ENCODE results near the gene ZC3H13.

ZC3H13 gene

DNA sequence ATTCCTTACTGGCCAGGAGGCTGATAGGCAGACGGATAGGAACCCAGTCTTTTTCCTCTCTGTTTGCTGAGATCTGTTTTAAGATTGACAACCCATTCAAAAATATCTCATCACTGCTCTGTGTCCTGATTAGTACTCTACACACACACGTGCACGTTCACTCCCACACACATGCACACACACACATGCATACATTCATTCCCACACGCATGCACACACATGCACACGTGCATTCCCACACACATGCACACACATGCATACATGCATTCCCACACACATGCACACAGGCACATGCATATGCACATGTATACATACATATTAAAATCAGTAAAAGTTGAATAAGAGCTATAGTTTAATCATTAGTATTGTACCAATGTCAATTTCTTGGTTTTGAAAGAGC, 120.4 kb downstream of the ZC3H13 start:
- no peak for DNase-seq

DNA sequence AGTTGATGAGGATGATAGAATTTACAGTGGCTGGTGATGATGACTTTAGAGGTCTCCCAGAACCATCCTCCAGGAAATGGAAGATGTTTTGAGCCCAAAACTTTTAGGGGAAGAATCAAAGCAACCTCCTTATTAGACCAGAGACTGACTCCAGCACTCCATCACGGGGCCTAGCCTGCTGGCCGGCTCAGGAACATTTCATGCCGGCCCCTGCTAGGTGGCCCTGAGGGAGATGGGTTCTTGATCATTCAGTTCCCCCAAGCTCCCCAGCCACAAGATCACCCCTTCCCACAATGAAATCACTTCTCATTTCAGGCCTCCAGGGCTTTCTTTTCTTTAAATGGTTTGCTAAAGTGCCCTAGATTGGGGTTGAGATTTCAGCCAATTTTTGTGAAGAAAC, 121.3 kb downstream of the ZC3H13 start:
- no peak for DNase-seq

DNA sequence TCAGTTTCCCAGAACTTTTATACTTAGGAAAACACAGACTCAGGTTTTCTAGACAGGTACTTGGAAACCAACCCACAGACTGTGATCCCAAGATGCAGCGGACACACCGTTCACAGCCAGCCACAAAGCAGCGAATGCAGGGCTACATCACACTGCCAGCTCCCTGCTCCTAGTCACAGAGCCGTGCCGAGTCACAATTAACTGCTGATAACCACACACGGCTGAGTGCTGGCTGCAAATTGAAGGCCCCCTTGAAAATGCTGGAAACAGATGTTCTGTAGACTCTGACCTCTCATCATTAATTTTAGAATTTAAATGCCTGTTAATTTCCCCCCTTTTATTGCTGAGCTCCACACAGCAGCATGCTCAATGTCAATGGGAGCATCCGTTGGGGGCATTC, 122.4 kb downstream of the ZC3H13 start:
- no peak for DNase-seq

DNA sequence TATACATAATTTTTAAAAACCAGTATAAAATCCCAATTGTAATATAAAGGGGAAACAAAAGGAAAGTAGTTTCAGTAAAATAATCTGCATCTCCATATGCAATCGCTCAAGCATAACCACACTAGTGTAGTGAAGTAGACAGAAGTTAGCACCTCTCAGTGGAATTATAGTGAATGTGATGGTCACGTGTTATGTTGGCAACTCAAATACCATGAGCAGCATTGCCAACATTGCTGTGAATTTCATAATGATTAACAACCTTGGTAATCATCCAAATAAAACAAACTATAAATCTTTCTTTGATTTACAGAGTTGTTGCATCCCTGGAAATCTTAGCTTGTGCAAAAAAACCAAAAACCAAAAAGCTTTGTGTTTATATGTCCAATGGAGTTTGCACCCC, 123.7 kb downstream of the ZC3H13 start:
- DNase-seq, result no peak

DNA sequence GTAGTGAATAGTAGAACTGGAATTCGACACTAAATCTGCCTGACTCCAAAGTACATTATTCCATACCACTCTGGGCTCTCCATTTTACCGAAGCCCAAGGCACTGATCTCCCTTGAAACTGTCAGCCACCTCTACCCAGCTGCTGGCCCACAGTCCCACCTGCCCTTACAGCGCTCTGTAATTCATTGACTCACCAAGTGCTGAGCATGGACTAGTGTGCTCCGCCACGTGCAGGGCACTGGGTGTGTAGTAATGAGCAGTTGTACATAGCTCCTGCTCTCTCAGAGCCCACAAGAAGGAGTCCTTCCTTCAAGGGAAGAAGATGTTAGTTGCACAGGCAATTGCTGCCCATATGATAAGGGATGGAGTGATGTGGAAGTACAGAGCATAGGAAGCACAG, 124.4 kb downstream of the ZC3H13 start:
- DNase-seq, result no peak

DNA sequence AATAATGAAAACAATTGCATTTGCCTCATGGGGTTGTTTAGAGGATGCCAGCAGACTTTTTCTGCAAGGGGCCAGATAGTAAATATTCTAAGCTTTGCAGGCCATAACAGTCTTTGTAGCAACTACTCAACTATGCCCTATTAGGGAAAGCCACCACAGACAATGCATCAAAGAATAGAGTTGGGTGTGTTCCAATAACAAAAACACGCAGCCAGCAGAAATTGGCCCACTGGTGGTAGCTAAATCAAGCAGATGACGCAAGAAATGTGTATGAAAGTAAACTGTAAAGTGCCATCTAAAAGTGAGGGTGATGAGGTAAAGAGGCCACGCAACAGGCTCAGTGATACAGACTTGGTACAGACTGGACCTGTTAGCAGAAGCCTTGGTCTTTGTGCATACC, 125.8 kb downstream of the ZC3H13 start:
- DNase-seq, result no peak

DNA sequence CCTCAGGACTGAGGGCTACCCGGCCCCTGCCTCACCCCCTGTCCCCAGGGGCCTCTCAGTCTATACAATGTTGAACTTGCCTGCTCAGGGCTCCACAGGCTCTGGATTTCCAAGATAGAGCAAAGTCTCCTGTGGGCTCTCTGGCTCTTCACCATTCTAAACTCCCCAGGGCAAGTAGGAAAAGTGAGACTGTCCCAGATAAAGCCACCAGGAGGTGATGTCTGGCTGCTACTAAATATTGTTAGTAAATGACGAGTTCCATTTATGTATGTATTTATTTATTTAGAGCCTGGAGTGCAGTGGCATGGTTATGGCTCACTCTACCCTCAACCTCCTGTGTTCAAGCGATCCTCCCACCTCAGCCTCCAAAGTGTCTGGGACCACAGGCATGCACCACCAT, 127.4 kb downstream of the ZC3H13 start:
- DNase-seq, result no peak

DNA sequence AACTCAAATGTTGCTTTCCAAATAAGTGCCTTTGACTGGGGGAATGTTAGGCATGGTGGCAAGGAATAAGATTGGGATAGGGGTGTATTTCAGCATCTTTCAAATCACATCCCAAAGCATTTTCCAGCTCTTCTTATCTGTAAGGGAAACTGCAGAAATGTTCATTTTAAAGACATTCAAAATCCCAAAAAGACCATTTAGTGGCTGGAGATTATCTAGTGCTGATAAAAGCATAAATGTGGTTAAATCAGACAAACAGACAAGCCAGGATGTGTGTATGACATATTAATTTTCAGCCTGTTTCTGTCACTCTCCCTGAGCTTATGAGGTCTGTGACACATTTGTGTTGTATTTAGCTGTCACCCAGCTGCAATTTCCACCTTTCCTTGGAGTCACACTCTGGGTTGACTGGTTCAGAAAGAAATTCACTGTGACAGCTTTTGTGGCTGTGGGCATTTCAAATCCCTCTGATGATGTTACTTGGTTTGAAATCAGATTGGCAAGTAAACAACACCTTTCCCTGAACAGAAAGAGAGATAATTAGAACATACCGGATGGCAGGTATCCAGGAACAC, 131.3 kb downstream of the ZC3H13 start:
- DNase-seq, result no peak

DNA sequence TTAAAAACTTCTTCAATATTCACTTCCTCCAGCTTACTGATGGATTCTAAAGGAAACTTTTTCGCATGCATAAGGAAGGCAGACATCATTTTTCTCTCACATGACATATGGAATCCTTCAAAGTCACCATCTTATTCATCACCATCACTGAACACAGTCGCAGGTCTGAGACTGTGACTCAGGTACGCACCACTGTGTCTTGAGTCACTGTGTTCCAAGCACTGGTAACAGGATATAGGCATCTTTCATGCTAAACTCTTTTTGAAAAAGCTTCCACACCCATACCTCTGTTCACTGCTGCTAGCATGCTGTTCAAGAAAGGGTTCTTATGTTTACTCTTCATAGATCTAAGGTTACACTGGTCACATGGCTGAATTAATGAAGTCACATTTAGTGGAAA, 133.9 kb downstream of the ZC3H13 start:
- DNase-seq, result no peak

DNA sequence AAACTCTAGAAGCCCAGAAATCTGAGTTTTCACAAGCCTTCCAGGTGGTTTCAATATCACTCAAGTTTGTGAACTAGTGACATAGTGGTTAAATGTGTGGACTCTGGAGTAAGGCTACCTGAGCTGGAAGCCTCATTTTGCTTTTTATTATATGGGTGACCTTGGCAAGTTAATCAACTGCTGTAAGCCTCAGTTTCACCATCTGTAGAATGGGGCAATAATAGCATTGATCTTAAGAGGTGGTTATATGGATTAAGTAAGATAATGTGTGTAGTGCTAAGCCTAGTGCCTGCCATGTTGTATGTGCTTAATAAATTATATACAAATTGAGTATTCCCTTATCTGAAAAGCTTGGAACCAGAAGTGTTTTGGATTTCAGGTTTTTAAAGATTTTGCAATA, 135.5 kb downstream of the ZC3H13 start:
- DNase-seq, result no peak

DNA sequence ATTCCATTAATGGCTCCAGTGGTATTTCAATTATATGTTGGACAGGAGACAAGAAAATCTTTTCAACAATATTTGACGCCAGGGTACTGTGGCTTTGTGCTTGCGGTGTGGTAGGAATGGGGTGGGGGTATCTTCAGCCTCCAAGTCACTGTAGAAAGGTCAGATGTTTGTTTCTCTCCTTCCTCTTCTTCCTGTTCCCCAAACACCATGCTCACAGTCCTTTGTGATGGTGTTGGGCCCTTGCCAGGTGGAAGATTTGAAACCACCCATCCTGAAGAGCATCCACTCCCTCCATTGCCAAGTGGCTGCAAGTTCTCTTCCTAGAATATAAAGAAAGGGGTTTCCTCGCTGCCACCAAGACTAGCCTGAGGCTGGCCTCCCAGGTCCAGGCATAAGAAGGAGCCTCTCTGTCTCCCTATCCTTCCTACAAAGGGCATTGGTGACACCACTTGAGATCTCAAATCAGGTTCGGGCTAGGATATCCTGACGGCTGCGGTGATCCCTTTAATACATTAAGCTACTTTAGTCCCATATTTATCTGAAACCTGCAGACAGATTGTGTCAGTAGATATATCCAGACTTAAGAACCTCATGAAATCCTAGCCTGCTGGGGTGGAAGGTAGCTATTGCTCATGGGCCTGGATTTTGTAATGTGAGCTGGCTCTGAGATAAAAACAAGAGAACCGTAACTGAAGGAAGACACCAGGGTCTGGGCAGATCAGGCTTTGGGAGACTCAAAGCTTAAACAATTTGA, 136.7 kb downstream of the ZC3H13 start:
- DNase-seq, result no peak

DNA sequence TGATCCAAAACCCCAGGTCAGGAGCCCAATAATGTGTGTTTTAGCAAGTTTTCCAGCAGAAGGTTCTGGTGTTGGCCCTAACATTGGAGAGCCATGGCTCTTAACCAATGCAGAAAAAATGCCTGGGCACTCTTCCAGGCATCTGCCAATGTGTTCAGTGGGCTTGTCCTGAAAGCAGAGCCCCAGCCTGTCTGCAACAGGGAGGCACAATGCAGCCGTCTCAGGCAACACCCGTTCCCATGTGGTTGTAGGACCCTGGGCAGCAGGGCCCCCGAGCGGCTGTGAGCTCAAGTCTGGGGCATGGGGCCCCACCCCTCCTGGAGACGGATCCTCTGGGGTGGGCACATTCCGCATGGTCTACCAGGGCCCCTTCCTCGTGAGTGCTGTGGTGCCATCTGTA, 142.9 kb downstream of the ZC3H13 start:
- DNase-seq, result no peak

DNA sequence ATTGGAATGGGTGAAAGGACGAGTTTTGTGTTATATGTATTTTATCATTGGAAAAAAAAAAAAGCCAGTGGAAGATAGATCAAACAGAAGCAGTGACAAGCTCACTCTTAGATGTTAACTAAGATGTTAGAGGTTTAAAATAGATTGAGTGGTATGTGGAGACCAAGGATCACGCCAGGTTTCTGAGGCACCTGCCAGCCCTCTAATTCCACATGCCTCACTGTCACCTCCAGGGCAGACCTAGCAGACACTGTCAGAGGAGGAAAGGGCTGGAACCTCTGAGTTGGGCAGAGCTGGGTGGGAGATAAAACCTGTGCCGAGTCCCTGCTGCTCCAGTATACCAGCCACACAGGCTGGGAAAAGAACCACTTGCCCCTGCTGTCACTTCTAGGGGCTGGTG, 143.5 kb downstream of the ZC3H13 start:
- no peak for DNase-seq

DNA sequence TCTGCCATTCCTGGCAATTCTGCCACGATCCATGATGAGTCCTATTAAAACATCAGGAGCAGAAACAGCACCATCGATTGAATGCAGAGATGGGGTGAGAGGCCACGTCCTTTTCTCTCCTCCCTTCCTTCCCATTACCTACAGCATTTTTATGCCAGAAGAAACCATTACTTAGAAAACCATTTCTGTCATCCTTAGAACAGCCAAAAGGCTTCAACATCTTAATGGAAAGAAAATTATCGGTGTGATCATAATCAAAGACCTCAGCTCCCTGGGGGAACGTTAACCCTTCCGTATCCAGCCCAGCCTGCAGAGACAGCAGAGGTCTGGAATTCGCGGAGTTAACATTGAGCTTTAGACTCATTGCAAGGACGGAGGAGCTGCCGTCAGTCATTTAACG, 145.0 kb downstream of the ZC3H13 start:
- no peak for DNase-seq
